NCI-H1092 treated with DMSO at 0.1 percent for 48 hours (cell line): ENCODE data around the gene CHST15.

Experiments
- DNase-seq: peaks from one replicate; lab custom pipeline; 2025; lab: John Stamatoyannopoulos, UW

CHST15 gene

DNA sequence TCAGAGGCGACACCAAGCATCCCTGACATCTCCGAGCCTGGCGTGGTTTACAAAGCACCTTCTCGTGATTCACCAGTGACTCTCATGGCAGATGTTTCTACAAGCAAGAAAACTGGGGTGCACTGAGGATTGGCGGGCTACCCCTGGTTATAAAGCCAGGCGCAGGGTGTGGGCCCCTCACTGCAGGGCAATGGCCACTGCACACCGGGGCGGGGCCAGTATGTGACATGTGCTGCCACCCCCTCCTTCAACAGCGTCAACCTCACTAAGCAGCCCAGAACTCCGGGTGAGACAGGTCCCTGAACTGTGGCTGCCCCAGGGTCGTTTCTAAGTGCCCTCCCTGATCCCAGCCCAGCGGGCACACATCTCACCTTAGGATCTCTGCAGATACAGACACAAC lies 63.8 kb downstream of the CHST15 start:
- DNase-seq, result no peak

DNA sequence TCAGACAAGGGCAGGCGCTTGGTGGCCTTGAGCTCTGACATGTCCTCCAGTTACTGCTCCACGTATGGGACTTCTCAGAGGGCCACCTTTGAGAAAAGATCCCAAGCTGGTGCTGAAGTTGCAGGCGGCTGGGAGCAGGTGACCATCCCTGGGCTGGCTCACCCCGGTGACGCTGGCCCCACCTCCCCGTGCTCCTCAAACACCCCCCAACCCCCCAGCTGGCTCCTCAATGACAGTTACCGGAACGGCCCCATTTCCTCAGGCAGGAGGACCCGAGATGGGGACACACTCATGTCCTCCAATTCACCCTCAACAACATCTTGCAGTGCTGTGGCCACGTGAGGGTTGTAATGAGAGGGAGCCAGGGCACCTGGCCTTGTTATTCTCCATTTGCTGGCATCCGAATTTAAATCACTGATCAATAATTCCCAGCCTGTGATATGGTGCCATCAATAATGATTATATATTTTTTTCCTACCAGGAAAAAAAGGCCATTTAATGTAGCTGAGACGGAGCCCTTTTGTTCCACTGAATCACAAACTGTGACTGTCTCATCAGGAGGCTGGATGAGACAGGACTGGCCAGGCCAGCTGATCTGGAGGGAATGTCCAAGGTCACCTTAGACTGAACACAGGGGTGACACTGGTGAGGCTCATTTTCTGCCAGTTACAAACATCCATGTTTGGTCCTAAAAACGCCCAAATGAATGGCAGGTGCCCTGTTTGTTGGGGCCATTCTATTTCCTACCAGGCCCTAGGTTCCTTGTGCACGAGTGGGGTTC lies 64.5 kb downstream of the CHST15 start:
- DNase-seq, result no peak

DNA sequence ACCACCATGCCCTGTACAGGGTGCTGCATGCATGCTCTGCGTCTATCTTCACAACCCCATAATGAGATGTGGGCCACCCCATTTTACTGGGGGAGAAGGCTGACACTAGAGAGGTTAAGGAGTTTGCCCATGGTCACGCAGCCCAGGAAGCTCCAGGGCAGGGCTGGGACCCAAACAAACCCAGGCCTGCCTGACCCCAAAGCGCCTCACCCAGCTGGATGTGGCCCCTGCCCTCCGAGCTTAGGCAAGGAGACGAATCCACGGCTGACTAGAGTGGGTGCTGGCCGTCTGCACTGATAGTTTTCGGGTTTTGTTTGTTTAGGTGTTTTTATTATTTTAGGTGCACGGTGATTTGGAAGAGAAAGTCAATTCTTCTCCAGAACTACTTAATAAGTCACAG lies 65.7 kb downstream of the CHST15 start:
- no peak for DNase-seq

DNA sequence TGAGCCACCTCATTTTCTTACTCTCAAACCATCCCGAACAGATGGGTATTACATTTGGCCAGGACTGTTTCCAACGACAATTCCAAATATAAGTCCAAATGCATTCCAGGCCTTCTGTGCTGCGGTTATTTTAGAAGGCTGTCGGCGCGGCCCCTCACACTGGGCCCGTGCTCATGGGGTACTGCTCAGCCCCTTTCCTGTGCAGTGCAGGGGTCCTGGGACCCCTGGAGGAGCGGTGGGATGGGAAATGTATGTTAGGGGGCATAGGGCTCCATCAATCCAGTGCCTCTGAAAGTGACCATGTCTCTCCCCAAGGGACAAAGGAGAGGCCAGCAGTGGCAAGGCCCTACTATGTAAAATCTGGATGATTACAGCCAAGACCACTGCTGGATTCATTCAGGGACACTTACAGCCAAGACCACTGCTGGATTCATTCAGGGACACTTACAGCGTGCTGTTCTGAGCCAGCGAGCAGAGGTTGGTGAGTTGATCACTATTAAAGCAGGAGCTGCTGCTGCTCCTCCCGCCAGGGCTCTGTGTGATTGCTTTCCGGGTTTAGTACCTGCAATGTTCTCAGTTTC lies 66.3 kb downstream of the CHST15 start:
- DNase-seq, result no peak

DNA sequence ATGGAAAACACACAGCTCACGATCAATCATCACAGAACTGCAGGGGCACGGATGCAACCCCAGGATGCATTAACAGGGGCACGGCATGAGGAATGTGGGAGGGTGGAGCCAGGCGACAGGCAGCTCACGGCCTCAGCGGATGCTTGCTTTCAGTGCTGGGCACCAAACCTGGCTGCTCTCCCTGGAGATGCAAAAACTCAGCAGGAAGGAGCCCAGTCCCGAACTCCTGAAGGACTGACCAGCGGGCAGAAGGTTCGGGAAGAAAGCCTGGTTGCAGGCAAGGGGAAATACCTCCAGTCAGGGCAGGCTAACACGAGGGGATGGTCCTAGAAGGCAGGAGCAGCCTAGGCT lies 66.8 kb downstream of the CHST15 start:
- no peak for DNase-seq

DNA sequence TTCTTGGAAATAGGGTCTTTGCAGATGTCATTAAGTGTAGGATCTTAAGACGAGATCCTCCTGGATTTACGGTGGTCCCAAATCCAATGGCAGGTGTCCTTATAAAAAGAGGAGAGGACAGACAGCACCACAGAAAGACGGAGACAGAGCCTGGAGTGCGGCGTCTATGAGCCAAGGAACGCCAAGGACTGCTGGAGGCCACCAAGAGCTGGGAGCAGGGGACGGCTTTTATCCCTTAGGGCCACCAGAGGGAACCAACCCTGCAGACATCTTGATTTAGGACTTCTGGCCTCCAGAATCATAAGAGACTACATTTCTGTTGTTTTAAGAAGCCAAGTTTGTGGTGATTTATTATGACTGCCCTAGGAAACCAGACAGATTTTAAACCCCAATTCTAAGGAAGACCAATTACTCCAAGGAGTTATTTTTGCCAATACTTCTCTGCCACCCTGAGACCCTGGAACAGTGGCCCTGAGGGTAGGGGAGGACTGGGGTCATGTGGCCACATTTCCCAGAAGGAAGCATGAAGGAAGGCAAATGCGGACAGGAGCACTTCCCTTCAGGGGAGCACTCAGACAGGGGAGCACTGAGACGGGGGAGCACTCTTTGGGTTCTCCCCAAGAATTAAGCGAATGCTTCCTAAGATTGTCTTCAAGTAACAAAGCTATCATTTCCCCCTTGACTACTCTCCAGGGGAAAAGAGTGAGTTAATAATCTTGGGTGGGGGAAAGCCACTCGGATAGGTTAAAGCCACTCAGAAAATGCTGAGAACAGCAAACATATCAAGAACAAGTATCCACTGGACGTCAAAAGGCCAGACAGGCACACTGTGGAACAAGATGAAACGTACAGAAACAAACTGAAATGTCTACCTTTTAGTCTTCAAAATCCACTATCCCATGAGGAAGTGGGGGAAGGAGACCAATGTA lies 67.5 kb downstream of the CHST15 start:
- no peak for DNase-seq

DNA sequence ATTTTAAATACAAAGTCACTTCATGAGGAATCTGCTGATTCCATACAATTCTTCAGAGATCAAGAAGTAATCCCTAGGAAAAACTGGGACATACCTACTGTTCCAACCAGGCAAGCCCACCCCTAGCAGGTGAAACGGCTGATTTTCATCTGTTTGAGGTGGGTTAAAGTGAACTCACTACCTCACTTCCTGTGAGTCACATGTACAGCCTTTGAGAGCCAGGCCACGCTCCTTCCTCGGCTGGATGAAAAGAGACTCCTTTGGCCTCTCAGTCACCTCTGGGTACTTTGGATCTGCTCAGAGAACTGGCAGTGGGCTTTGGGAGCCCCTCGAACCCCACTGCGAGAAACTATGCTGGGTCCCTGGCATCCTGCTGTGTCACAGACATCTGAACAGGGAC lies 68.2 kb downstream of the CHST15 start:
- no peak for DNase-seq

DNA sequence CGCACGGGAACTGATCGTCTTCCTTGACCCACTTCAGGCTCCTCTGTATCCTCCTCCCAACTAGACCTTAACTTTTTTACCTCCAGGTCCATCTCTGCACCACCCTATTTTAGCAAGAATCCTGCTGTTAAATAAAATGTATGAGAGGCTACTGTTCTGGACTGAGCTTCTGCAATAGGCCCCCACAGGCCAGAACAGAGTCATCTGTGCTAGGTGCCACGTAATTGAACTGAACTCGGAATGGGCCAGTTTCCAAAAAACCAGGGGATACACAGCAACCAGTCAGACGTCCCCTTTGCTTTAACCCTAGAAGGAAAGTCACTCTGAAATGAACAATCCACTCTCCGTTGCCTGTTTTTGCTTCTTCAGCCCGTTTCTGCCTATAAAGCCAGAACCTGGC lies 71.3 kb downstream of the CHST15 start:
- no peak for DNase-seq

DNA sequence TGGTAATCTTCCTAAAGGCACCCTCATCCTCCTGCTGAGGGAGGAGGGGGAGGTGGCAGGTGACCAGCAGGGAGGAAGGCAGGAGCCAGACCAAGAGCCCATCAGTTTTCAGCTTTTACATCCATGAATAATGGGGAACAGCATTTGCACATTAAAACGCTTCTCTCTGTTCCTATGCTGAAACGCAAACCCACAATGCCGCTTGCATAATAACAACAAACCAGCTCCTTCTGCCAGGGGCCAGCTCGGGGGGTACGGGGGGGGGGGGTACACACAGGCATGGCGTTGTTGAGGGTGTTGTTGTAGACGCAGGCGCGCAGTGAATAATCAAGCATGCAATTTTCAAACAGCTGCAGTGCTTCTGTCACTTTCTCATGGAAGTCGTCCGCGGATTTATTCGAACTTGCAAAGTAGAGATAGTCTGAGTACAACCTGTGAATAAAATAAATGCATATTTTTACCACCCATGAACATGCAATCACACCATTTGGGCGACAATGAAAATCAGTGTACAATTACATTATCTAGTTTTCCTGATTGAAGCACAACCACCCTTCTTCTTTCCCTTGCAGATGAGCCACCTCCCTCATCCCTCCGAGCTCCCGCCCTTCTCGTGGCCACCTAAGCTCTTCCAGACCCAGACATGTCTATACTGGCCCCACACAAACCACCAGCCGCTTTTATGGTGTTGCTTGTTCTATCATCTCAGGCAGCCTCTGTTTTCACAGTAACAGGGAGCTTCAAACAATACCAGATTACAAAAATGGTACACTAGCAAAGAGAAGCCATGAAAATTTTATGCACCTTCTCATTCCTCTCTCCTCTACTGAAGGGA lies 72.2 kb downstream of the CHST15 start:
- DNase-seq, result no peak

DNA sequence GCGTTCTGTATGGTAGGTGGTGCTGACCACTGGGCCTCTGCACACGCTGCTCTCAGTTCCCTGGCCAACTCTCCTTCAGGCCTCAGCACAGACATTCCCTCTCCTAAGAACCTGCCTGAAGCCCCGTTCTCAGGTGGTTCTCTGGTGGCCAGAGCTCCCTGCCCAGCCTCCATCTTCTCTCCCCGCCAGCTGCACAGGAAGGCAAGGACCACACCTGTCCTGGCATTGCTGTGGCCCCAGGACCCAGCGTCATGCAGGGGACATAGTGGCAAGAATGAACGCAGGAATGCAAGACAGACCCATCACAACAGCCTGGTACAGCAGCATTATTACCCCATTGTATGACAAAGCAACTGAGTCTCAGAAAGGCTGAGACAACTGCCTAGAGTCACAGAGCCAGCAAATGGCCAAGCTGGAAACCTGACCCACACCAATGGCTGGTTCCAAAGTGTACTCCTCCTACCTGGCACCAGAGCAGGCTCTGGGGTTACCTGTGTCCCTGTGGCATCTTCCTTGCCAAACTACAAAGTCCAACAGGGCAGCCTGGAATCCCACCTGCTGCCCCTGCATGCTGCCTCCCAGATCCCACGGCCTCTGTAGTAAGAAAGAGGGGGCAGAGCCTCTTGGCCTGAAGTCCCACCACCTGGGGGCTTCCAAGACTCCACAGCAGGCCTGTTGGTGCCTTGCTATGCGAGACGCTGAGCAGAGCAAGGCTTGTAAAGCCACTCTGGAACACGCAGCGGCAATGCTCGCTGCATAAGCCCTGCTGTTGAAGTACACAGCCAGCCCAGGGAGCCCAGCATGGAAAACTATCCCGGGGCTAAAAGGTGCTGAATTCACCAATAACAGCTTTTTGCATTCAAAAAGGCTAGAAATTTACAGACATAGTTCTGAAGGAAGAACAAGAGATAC lies 73.3 kb downstream of the CHST15 start:
- DNase-seq, result no peak

DNA sequence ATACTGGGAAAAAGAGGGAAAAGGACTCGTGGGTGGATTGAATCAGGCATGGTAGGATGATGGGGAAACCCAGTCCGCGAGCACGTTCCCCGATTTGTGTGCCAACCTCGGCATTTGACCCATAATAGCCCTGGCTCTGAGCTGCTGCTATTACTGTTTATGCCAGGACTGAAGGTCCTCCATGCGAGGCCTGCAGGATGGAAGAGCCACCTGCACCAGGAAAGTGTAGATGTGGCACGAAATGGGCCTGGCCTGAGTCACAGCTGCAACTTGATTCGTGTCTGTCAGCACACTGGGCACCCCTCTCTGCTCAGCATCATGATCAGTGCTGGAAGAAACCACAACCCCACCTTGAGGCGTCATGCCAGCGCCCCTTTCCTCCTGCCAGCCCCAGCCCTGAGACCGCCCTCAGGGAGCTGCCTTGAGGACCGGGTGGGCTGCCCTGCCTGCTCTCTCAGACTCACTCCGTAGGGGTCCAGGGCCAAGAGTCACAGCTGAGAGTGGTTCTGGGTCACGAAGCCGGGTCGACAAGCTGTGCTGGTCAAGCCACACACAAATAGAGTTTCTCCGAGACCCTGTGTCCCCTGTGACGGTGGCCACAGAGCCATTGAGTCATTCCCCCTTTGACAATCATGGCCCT lies 74.4 kb downstream of the CHST15 start:
- no peak for DNase-seq

DNA sequence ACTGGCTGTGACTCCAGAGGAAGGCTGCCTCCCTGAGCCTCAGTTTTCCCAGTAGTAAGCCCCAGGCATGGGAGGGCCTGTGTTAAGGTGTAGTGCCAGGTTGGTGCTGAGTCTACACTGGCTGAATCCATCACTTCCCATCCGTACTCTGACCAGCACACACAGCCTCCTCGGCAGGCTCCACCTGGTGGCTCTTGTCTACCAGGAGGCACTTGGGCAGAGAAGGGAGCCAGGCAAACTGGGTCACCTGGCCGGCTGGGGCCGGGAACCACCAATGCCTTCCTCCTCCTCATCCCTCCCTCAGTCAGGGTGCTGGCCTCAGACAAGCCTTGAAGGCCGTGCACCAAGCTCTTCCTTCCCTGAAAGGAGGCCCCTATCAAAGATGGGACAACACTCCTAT lies 75.7 kb downstream of the CHST15 start:
- DNase-seq, result no peak

DNA sequence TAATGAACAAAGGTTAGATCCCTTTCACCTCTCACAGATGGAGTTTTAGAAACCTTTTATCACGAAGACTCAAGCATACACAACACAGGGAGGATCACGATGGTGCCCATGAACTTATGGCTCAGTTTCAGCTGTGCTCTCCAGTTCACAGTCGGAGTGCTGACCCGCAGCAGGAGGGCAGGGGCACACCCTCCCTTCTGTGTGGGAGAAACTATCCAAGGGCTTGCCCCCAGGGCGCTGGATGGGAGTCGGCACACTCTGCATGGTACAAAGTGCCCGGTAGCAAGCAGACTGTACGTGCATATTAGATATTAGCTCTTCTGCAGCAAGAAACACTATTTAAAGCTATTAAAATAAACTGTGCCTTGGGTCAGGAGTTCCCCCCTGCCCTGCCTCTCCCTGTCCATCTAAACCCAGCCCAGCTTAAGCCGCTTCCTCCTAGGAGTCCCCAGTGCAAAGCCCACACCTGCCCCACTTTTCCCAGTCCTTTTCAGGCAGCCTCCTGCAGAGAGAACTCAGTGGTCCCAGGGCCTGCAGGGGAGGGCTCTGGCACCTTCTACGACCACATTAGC lies 76.5 kb downstream of the CHST15 start:
- no peak for DNase-seq

DNA sequence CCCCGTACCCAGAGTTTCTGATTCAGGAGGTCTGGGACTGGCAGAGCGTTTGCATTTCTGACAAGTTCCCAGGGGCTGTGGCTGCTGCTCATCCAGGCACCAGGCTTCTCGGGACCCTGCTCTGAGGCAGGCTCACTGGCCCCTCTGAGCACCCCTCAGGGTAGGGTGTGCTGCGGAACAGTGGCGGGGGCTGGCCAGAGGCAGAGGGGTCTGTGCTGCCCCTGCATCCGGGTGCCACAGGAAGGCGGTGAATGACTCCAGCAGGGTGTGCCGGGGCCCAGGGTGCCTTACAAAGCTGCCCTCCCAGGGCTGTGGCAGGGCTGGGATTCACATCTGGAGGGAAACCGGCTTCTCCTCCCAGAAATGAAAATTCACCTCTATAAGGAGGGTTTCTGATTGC lies 77.4 kb downstream of the CHST15 start:
- no peak for DNase-seq

DNA sequence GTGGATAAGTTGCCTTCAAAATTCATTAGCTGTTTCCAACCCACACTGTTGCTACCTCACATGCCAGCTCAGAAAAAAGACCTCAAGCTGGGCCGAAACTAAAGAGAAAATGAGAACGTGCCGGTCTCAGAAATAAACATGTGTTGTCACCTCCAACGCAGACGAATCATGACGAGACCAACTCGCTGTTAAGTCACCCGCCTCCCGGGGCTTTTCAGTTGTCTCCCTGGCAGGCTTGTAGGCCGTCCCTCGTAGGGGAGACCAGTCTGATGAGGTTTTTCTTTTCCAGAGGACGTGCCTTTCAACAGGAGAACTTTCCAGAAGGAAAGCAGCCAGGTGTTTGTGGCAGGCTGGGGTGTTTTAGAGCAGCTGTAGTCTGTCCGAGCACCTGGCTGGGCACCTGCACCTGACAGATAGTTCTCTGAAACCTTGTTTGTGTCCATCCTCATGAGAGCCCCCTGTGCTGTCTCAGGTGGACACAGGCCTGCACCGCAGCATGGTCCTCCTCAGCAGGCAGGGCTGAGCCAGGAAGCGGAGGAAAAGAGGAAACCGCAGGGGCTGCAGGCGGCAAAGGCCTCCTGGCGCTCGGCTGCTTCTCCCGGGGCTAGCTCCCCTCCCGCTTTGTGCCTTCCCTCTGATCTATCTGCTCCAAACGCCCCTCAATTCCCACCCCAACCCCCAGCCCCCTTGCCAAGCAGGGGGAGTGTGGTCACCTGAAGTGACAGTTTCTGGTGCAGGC lies 78.8 kb downstream of the CHST15 start:
- DNase-seq, result no peak

DNA sequence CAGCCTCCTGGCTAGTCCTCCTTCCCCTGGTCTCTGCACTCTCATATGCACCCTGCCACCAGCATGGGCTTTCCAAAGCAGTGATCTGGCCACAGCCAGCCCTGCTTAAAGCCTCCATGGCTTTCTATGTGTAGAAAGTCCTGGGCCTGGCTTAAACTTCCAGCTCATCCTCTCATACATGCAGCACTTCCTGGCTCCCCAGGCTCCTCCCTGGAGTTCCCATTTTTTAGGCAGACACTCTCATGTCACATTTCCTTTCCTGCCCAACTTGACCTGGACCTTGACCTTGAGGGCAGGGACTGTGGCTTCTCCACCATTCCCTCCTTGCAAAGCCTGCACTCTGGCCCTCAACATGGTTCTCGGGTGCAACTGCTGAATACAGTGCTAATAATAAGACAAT lies 79.5 kb downstream of the CHST15 start:
- DNase-seq, result no peak

DNA sequence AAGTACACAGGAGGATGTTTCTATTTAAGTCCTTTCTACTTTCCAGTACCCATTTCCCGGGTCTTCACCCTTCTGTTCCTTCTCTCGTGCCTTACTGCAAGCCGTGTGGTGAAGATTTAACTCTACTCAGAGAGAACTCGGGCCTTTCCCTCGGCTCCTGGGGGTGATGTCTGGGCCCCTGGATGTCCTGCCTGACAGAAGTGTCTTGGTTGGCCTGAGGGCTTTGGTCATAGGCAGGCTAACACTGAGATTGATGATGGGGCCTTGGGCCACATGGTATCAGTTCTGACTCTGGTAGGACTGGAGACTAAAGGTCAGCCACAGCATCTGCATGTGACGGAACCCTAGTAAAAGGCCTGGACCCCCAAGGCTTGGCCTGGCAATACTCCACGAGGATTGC lies 80.4 kb downstream of the CHST15 start:
- no peak for DNase-seq

DNA sequence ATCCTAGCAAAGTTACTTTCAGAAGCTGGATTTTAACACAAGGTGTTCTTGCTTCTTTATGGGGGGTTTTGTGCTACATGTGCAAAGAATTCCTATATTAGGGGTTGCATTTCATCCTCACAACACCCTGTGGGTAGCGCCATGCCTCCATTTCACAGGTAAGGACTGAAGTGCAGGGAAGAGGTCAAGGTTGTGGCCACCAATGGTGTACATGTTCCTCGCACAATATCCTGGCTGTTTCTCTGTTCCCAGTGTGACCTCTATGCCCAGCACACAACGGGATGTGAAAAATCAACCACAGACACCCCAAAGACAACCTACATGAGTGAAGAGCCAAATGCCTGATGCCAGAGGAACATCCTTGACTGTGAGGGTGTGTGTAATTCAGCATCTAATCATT lies 80.8 kb downstream of the CHST15 start:
- DNase-seq, result no peak

DNA sequence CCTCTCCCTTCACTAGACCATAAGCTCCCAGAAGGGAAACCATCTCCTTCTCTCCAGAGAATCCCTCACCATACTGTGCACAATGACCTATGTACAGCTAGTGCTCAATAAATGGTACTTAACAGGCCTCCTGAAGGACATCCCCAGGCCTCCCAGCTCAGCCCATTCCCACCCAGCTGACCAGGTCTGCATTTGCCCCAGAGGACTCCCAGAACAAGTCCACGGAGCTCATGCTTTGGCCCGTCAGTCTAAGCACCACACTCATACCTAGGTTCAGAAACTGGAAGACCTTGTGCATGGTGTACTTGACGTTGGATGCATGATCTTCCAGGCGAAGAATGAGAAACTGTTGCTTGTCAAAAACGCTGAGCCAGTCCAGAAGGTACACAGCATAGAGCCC lies 81.3 kb downstream of the CHST15 start:
- no peak for DNase-seq

DNA sequence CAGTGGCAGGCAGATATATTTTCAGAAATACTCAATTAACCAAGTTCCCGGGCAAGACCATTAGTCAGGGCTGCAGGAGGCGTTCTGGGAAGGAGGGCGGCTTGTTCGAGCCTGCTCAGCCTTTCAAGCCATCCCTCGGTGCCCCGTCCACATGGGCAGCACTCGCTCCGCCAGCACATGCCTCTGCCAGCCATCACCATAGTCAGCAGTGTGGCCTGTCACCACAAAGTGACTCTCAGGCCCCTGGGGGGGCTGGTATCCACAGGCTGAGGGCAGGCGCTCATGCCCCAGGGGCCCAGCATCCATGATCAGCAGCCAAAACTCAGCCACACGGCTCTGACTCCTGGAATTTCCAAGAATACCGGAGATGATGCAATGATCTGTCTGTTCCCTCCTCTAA lies 81.9 kb downstream of the CHST15 start:
- DNase-seq, result no peak
